C4-2B (cell line): ENCODE results near the gene KLHL18.

Source experiments
- ZFX ChIP-seq: fragments of 450-650 bp; IDR thresholded peaks from 2 replicates; pipeline ENCODE4 v1.6.1; 2017
- TF ChIP-seq, protein P1 (sequence below): fragments of 450-650 bp; conservative IDR thresholded peaks from 2 replicates; pipeline ENCODE4 v1.5.1; 2017; ENCODE audit warnings: mild to moderate bottlenecking

- TF ChIP-seq, protein P1, sequence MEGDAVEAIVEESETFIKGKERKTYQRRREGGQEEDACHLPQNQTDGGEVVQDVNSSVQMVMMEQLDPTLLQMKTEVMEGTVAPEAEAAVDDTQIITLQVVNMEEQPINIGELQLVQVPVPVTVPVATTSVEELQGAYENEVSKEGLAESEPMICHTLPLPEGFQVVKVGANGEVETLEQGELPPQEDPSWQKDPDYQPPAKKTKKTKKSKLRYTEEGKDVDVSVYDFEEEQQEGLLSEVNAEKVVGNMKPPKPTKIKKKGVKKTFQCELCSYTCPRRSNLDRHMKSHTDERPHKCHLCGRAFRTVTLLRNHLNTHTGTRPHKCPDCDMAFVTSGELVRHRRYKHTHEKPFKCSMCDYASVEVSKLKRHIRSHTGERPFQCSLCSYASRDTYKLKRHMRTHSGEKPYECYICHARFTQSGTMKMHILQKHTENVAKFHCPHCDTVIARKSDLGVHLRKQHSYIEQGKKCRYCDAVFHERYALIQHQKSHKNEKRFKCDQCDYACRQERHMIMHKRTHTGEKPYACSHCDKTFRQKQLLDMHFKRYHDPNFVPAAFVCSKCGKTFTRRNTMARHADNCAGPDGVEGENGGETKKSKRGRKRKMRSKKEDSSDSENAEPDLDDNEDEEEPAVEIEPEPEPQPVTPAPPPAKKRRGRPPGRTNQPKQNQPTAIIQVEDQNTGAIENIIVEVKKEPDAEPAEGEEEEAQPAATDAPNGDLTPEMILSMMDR = no peak
- no peak for TF ChIP-seq ZFX
Observed at GRCh38 chr3:47259114-47259513, 23.6 kb upstream of the KLHL18 start.
